Keratinocyte (primary cell): Measurements from ENCODE around the gene LMO7.

Source experiments
- CTCF ChIP-seq, 3 experiments: IDR thresholded peaks in 1 of 3; conservative IDR thresholded peaks in 1 of 3; optimal IDR thresholded peaks in 1 of 3; 2 replicates in 2 of 3; 3 replicates in 1 of 3; pipeline versions ENCODE3 to v1.5.1; 2011; ENCODE audit warnings: low read length in 3 of 3, mild to moderate bottlenecking in 3 of 3, moderate library complexity in 2 of 3, control low read depth in 1 of 3, inconsistent platforms in 1 of 3; ENCODE audit not compliant: insufficient read depth in 2 of 3; ENCODE audit errors: extremely low read depth in 1 of 3
- EZH2 ChIP-seq: IDR thresholded peaks from one replicate; pipeline ENCODE4 v1.6.1; 2012; ENCODE audit warnings: inconsistent platforms, mild to moderate bottlenecking, low read length, moderate library complexity

DNA sequence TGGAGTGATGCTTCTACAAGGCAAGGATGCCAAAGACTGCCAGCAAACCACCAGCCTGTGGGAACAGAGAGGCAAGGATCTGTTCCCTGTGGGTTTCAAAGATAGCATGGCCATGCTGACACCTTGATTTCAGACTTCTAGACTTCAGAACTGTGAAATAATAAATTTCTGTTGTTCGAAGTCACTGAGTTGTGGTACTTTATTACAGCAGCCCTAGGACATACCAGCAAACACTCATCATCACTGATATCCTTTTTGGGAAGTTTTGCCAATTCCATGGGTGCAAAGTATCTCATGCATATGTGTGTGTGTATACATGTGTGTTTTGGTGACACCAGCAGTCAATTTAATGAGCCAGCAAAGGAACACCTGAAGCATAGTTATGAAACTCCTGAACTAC is 21.0 kb downstream of the LMO7 start:
- TF ChIP-seq CTCF (optimal IDR thresholded peaks at IDR 0.05 in 1 of 3, IDR thresholded peaks at IDR 0.05 in 1 of 3, conservative IDR thresholded peaks at IDR 0.05 in 1 of 3; ENCODE audit: extremely low read depth in 1 of 3, insufficient read depth in 2 of 3, low read length in 3 of 3): no peak
- no peak for TF ChIP-seq EZH2
